Measurements from ENCODE around the gene CEP112. TPM values are rescaled to one million over a fixed set of nuclear protein-coding genes. Genes with fewer than 3 reads are reported as not detected.

Gene CEP112
- total RNA-seq, 2 donors from 2014 or later, result 5.0 to 8.6 TPM

- Mint-ChIP-seq H3K9me3 (no peaks in the 10 kb centered on the region), H3K36me3 (ENCODE audit: insufficient read depth in 2 of 2) (no peaks in the 10 kb centered on the region), H3K4me1 (ENCODE audit: low read depth) (peaks cover 11% of the 10 kb centered on the region), H3K27ac (peak overlapping the region; percentile 79), H3K27me3 (ENCODE audit: low read depth) (no peaks in the 10 kb centered on the region), H3K4me3 (peak overlapping the region; percentile 86 to 88)
- ATAC-seq (replicated peaks in 1 of 2), result no peak
- no peak for DNase-seq
Observed at GRCh38 chr17:66190738-66191592, 968 bp downstream of the CEP112 start.

GRCh38 chr17:66187718-66188117, 4.2 kb downstream of the CEP112 start:
- DNase-seq (no peak), ATAC-seq (replicated peaks in 1 of 2) (no peak)
- H3K9me3 Mint-ChIP-seq, result peaks cover 0 to 2% of the 10 kb centered on the region in 2 donors
- peaks cover 11% of the 10 kb centered on the region for H3K4me1 Mint-ChIP-seq (ENCODE audit: low read depth)
- no peaks in the 10 kb centered on the region for H3K27me3 Mint-ChIP-seq (ENCODE audit: low read depth)
- H3K27ac Mint-ChIP-seq, result no peak overlapping the region
- H3K36me3 Mint-ChIP-seq (ENCODE audit: insufficient read depth in 2 of 2), result no peaks in the 10 kb centered on the region
- no peak overlapping the region for H3K4me3 Mint-ChIP-seq

- peaks cover 0 to 2% of the 10 kb centered on the region in 2 donors for H3K9me3 Mint-ChIP-seq
- ATAC-seq (replicated peaks in 1 of 2) (no peak), DNase-seq (no peak)
- peaks cover 4% of the 10 kb centered on the region for H3K4me1 Mint-ChIP-seq (ENCODE audit: low read depth)
- no peak overlapping the region for H3K27ac Mint-ChIP-seq
- H3K4me3 Mint-ChIP-seq, result no peak overlapping the region
- no peaks in the 10 kb centered on the region for H3K36me3 Mint-ChIP-seq (ENCODE audit: insufficient read depth in 2 of 2)
- H3K27me3 Mint-ChIP-seq (ENCODE audit: low read depth), result no peaks in the 10 kb centered on the region
Observed at GRCh38 chr17:66185862-66186261, 6.1 kb downstream of the CEP112 start.

GRCh38 chr17:66184392-66184791, 7.5 kb downstream of the CEP112 start:
- no peak overlapping the region for H3K4me3 Mint-ChIP-seq
- H3K27ac Mint-ChIP-seq, result no peak overlapping the region
- H3K36me3 Mint-ChIP-seq (ENCODE audit: insufficient read depth in 2 of 2), result no peaks in the 10 kb centered on the region
- H3K4me1 Mint-ChIP-seq (ENCODE audit: low read depth), result no peaks in the 10 kb centered on the region
- ATAC-seq (replicated peaks in 1 of 2) (no peak), DNase-seq (no peak)
- peaks cover 2% of the 10 kb centered on the region in 2 donors for H3K9me3 Mint-ChIP-seq
- peaks cover 5% of the 10 kb centered on the region for H3K27me3 Mint-ChIP-seq (ENCODE audit: low read depth)

GRCh38 chr17:66183529-66183928, 8.4 kb downstream of the CEP112 start:
- peaks cover 7% of the 10 kb centered on the region for H3K27me3 Mint-ChIP-seq (ENCODE audit: low read depth)
- no peak overlapping the region for H3K4me3 Mint-ChIP-seq
- peaks cover 2% of the 10 kb centered on the region in 2 donors for H3K9me3 Mint-ChIP-seq
- no peak for ATAC-seq (replicated peaks in 1 of 2)
- H3K36me3 Mint-ChIP-seq (ENCODE audit: insufficient read depth in 2 of 2), result no peaks in the 10 kb centered on the region
- no peak for DNase-seq
- H3K4me1 Mint-ChIP-seq (ENCODE audit: low read depth), result no peaks in the 10 kb centered on the region
- H3K27ac Mint-ChIP-seq, result no peak overlapping the region

GRCh38 chr17:66178642-66179041, 13.3 kb downstream of the CEP112 start:
- Mint-ChIP-seq H3K27me3 (ENCODE audit: low read depth) (peaks cover 7% of the 10 kb centered on the region), H3K9me3 (peaks cover 0 to 2% of the 10 kb centered on the region in 2 donors), H3K36me3 (ENCODE audit: insufficient read depth in 2 of 2) (no peaks in the 10 kb centered on the region), H3K4me3 (no peak overlapping the region), H3K27ac (no peak overlapping the region), H3K4me1 (ENCODE audit: low read depth) (no peaks in the 10 kb centered on the region)
- DNase-seq, result no peak
- ATAC-seq (replicated peaks in 1 of 2), result no peak

GRCh38 chr17:66177048-66177447, 14.9 kb downstream of the CEP112 start:
- no peaks in the 10 kb centered on the region for H3K36me3 Mint-ChIP-seq (ENCODE audit: insufficient read depth in 2 of 2)
- peaks cover 7% of the 10 kb centered on the region for H3K27me3 Mint-ChIP-seq (ENCODE audit: low read depth)
- H3K4me3 Mint-ChIP-seq, result no peak overlapping the region
- DNase-seq (no peak), ATAC-seq (replicated peaks in 1 of 2) (no peak)
- peaks cover 0 to 2% of the 10 kb centered on the region in 2 donors for H3K9me3 Mint-ChIP-seq
- H3K27ac Mint-ChIP-seq, result no peak overlapping the region
- no peaks in the 10 kb centered on the region for H3K4me1 Mint-ChIP-seq (ENCODE audit: low read depth)

- DNase-seq (no peak), ATAC-seq (replicated peaks in 1 of 2) (no peak)
- H3K4me3 Mint-ChIP-seq, result no peak overlapping the region
- no peak overlapping the region for H3K27ac Mint-ChIP-seq
- H3K9me3 Mint-ChIP-seq, result peaks cover 0 to 2% of the 10 kb centered on the region in 2 donors
- no peaks in the 10 kb centered on the region for H3K36me3 Mint-ChIP-seq (ENCODE audit: insufficient read depth in 2 of 2)
- no peaks in the 10 kb centered on the region for H3K4me1 Mint-ChIP-seq (ENCODE audit: low read depth)
- H3K27me3 Mint-ChIP-seq (ENCODE audit: low read depth), result peaks cover 7% of the 10 kb centered on the region
Observed at GRCh38 chr17:66175892-66176291, 16.0 kb downstream of the CEP112 start.

GRCh38 chr17:66172691-66173223, 19.2 kb downstream of the CEP112 start:
- Mint-ChIP-seq H3K27ac (no peak overlapping the region), H3K36me3 (ENCODE audit: insufficient read depth in 2 of 2) (no peaks in the 10 kb centered on the region), H3K27me3 (ENCODE audit: low read depth) (no peaks in the 10 kb centered on the region), H3K4me1 (ENCODE audit: low read depth) (no peaks in the 10 kb centered on the region), H3K9me3 (no peaks in the 10 kb centered on the region), H3K4me3 (no peak overlapping the region)
- DNase-seq (no peak), ATAC-seq (replicated peaks in 1 of 2) (no peak)

GRCh38 chr17:66172144-66172543, 19.8 kb downstream of the CEP112 start:
- H3K4me1 Mint-ChIP-seq (ENCODE audit: low read depth), result no peaks in the 10 kb centered on the region
- no peaks in the 10 kb centered on the region for H3K27me3 Mint-ChIP-seq (ENCODE audit: low read depth)
- no peak overlapping the region for H3K27ac Mint-ChIP-seq
- DNase-seq (no peak), ATAC-seq (replicated peaks in 1 of 2) (no peak)
- no peaks in the 10 kb centered on the region for H3K36me3 Mint-ChIP-seq (ENCODE audit: insufficient read depth in 2 of 2)
- no peaks in the 10 kb centered on the region for H3K9me3 Mint-ChIP-seq
- no peak overlapping the region for H3K4me3 Mint-ChIP-seq

- Mint-ChIP-seq H3K9me3 (no peaks in the 10 kb centered on the region), H3K27me3 (ENCODE audit: low read depth) (no peaks in the 10 kb centered on the region)
Observed at GRCh38 chr17:66171692-66172091, 20.2 kb downstream of the CEP112 start.

GRCh38 chr17:66171172-66171571, 20.8 kb downstream of the CEP112 start:
- no peaks in the 10 kb centered on the region for H3K27me3 Mint-ChIP-seq (ENCODE audit: low read depth)
- no peaks in the 10 kb centered on the region for H3K4me1 Mint-ChIP-seq (ENCODE audit: low read depth)
- ATAC-seq (replicated peaks in 1 of 2), result no peak
- H3K9me3 Mint-ChIP-seq, result no peaks in the 10 kb centered on the region
- no peak overlapping the region for H3K4me3 Mint-ChIP-seq
- DNase-seq, result no peak
- no peaks in the 10 kb centered on the region for H3K36me3 Mint-ChIP-seq (ENCODE audit: insufficient read depth in 2 of 2)
- no peak overlapping the region for H3K27ac Mint-ChIP-seq

More at GRCh38 chr17:66171692-66172091, 20.2 kb downstream of the CEP112 start:
- no peak for DNase-seq
- Mint-ChIP-seq H3K4me3 (no peak overlapping the region), H3K4me1 (ENCODE audit: low read depth) (no peaks in the 10 kb centered on the region), H3K36me3 (ENCODE audit: insufficient read depth in 2 of 2) (no peaks in the 10 kb centered on the region), H3K27ac (no peak overlapping the region)
- ATAC-seq (replicated peaks in 1 of 2), result no peak

- Mint-ChIP-seq H3K4me1 (ENCODE audit: low read depth) (no peaks in the 10 kb centered on the region), H3K27me3 (ENCODE audit: low read depth) (no peaks in the 10 kb centered on the region), H3K4me3 (no peak overlapping the region)
Observed at GRCh38 chr17:66169839-66170238, 22.1 kb downstream of the CEP112 start.

More at GRCh38 chr17:66169839-66170238, 22.1 kb downstream of the CEP112 start:
- H3K27ac Mint-ChIP-seq, result no peak overlapping the region
- no peak for DNase-seq
- no peak for ATAC-seq (replicated peaks in 1 of 2)
- H3K9me3 Mint-ChIP-seq, result no peaks in the 10 kb centered on the region
- no peaks in the 10 kb centered on the region for H3K36me3 Mint-ChIP-seq (ENCODE audit: insufficient read depth in 2 of 2)
